HCT116 (cell line): ENCODE results near the gene PHACTR1. TPM values are rescaled to one million over a fixed set of nuclear protein-coding genes. Genes with fewer than 3 reads are reported as not detected.

Experiments used
- ATAC-seq: fragments of 200-7000 bp; cut with Tn5 transposase; 2 replicates; pipeline ENCODE4 v1.9.1; 2020; ENCODE audit warnings: mild to moderate bottlenecking, moderate library complexity
- BruUV-seq: library from RNA; stranded (reverse); fragments of 400-500 nt; replicated peaks from 2 replicates; lab custom pipeline; 2021; lab: Mats Ljungman, UMichigan
- CTCF ChIA-PET: fragments of 300-600 bp; sonication (Branson Sonifier 250); formaldehyde crosslinking; loops from one replicate; lab custom pipeline; 2021; ENCODE audit warnings: antibody characterized with exemption; lab: Charles Lee
- POLR2A ChIA-PET: fragments of 300-600, 350-600 bp; sonication (Branson Sonifier 250); formaldehyde crosslinking; loops from one replicate; lab custom pipeline; 2021; ENCODE audit warnings: antibody characterized with exemption; lab: Charles Lee
- RAD21 ChIA-PET, 2 experiments: fragments of 300-600 bp; sonication (Branson Sonifier 250); formaldehyde crosslinking; loops; one replicate each; lab custom pipeline; 2023; ENCODE audit warnings: low total read pairs in 2 of 2; ENCODE audit not compliant: uncharacterized antibody in 2 of 2, unreplicated experiment in 2 of 2, low non-redundant PET in 1 of 2; lab: Charles Lee
- DNase-seq: peaks from one replicate; pipeline ENCODE4 v3.0.0-alpha.2; 2010; ENCODE audit warnings: low read depth, low spot score
- H2AFZ ChIP-seq: fragments of 200-600 bp; shearing (Covaris generic), sonication (generic); 2 replicates; pipeline ENCODE4 v1.6.1; 2017; ENCODE audit warnings: low read depth, mixed run types, mixed read lengths, antibody characterized with exemption, low read length; ENCODE audit not compliant: poor library complexity, severe bottlenecking
- H3K27ac ChIP-seq: 2 replicates; pipeline ENCODE4 v1.5.1; 2012; ENCODE audit warnings: low read depth, low read length
- H3K27me3 ChIP-seq: fragments of 200-600 bp; sonication (generic); 2 replicates; pipeline ENCODE4 v1.6.1; 2016; ENCODE audit warnings: mixed run types, low read length, mixed read lengths; ENCODE audit not compliant: insufficient read depth
- H3K36me3 ChIP-seq, 2 experiments: fragments of 200-500 bp in 1 of 2; fragments of 200-600 bp in 1 of 2; sonication (Bioruptor generic) in 1 of 2; sonication (generic) in 1 of 2; 2 replicates each; pipeline versions ENCODE4 v1.5.1 to v1.6.1; 2014 to 2016; ENCODE audit warnings: low read length in 2 of 2, inconsistent platforms in 1 of 2, mixed read lengths in 1 of 2, mixed run types in 1 of 2; ENCODE audit not compliant: insufficient read depth in 2 of 2, control insufficient read depth in 1 of 2
- H3K4me1 ChIP-seq, 2 experiments: fragments of 200-600 bp in 1 of 2; sonication (generic) in 1 of 2; 2 replicates each; pipeline versions ENCODE4 v1.5.1 to v1.6.1; 2012 to 2017; ENCODE audit warnings: low read length in 2 of 2, inconsistent platforms in 1 of 2, mild to moderate bottlenecking in 1 of 2, mixed read lengths in 1 of 2, mixed run types in 1 of 2, moderate library complexity in 1 of 2; ENCODE audit not compliant: insufficient read depth in 2 of 2, control insufficient read depth in 1 of 2
- H3K4me2 ChIP-seq: fragments of 200-600 bp; sonication (generic); 2 replicates; pipeline ENCODE4 v1.6.1; 2017; ENCODE audit warnings: mixed run types, low read length, mixed read lengths
- H3K4me3 ChIP-seq, 2 experiments: fragments of 200-600 bp in 1 of 2; sonication (generic) in 1 of 2; replicated peaks in 1 of 2; 2 replicates each; pipeline ENCODE4 v1.5.1; 2011 to 2016; ENCODE audit warnings: low read length in 2 of 2, control low read depth in 1 of 2, low read depth in 1 of 2, mild to moderate bottlenecking in 1 of 2, mixed read lengths in 1 of 2, mixed run types in 1 of 2
- H3K79me2 ChIP-seq: fragments of 200-600 bp; sonication (generic); 2 replicates; pipeline ENCODE4 v1.6.1; 2017; ENCODE audit warnings: mild to moderate bottlenecking, mixed run types, low read length, moderate library complexity, mixed read lengths; ENCODE audit not compliant: insufficient read depth
- H3K9ac ChIP-seq: fragments of 200-600 bp; sonication (generic); 2 replicates; pipeline ENCODE4 v1.6.1; 2016; ENCODE audit warnings: low read length, mixed read lengths
- H3K9me2 ChIP-seq: fragments of 200-600 bp; sonication (generic), shearing (Covaris generic); 2 replicates; pipeline ENCODE4 v1.6.1; 2017; ENCODE audit warnings: mixed run types, mild to moderate bottlenecking, moderate library complexity; ENCODE audit not compliant: insufficient read depth
- H3K9me3 ChIP-seq, 2 experiments: fragments of 200-500 bp in 1 of 2; fragments of 200-600 bp in 1 of 2; sonication (Bioruptor generic) in 1 of 2; sonication (generic) in 1 of 2; 2 replicates each; pipeline ENCODE4 v1.6.1; 2014 to 2017; ENCODE audit warnings: low read length in 2 of 2, mixed read lengths in 2 of 2, inconsistent platforms in 1 of 2, low read depth in 1 of 2, mild to moderate bottlenecking in 1 of 2, mixed run types in 1 of 2, moderate library complexity in 1 of 2; ENCODE audit not compliant: control insufficient read depth in 1 of 2, insufficient read depth in 1 of 2
- H4K20me1 ChIP-seq: fragments of 200-600 bp; sonication (generic), shearing (Covaris generic); 2 replicates; pipeline ENCODE4 v1.6.1; 2017; ENCODE audit warnings: mixed run types, mild to moderate bottlenecking, moderate library complexity; ENCODE audit not compliant: insufficient read depth
- ATF3 ChIP-seq: IDR thresholded peaks from 2 replicates; pipeline ENCODE4 v1.6.1; 2012
- CEBPB ChIP-seq: IDR thresholded peaks from 2 replicates; pipeline ENCODE4 v1.6.1; 2012; ENCODE audit warnings: low read depth
- EGR1 ChIP-seq: IDR thresholded peaks from 2 replicates; pipeline ENCODE4 v1.6.1; 2012; ENCODE audit warnings: low read depth
- ELF1 ChIP-seq: IDR thresholded peaks from 2 replicates; pipeline ENCODE4 v1.6.1; 2012; ENCODE audit warnings: low read depth, borderline replicate concordance
- EZH2 ChIP-seq: fragments of 200-600 bp; sonication (generic); IDR thresholded peaks from 2 replicates; pipeline ENCODE4 v1.6.1; 2017; ENCODE audit warnings: antibody characterized with exemption, mixed run types
- EZH2phosphoT487 ChIP-seq: fragments of 200-600 bp; IDR thresholded peaks from 2 replicates; pipeline ENCODE4 v1.6.1; 2018; ENCODE audit warnings: antibody characterized with exemption, borderline replicate concordance
- FOSL1 ChIP-seq: IDR thresholded peaks from 2 replicates; pipeline ENCODE4 v1.6.1; 2012; ENCODE audit warnings: low read depth
- JUND ChIP-seq: IDR thresholded peaks from 2 replicates; pipeline ENCODE4 v1.6.1; 2012
- MAX ChIP-seq: IDR thresholded peaks from 2 replicates; pipeline ENCODE4 v1.6.1; 2012
- POLR2A ChIP-seq: IDR thresholded peaks from 2 replicates; pipeline ENCODE4 v1.7.0; 2011; ENCODE audit warnings: borderline replicate concordance; ENCODE audit not compliant: insufficient read depth, insufficient read length; ENCODE audit errors: extremely low read depth
- POLR2AphosphoS5 ChIP-seq: IDR thresholded peaks from 2 replicates; pipeline ENCODE4 v1.6.1; 2011; ENCODE audit warnings: mild to moderate bottlenecking, low read depth, low read length, moderate library complexity
- RAD21 ChIP-seq: IDR thresholded peaks from 2 replicates; pipeline ENCODE4 v1.6.1; 2012; ENCODE audit warnings: low read depth, mild to moderate bottlenecking
- REST ChIP-seq: IDR thresholded peaks from 2 replicates; pipeline ENCODE4 v1.6.1; 2012; ENCODE audit warnings: low read depth
- SIN3A ChIP-seq: IDR thresholded peaks from 2 replicates; pipeline ENCODE4 v1.6.1; 2012; ENCODE audit warnings: low read depth
- SP1 ChIP-seq: IDR thresholded peaks from 2 replicates; pipeline ENCODE4 v1.6.1; 2012; ENCODE audit warnings: low read depth
- TCF7L2 ChIP-seq: IDR thresholded peaks from 2 replicates; pipeline ENCODE4 v1.7.0; 2011; ENCODE audit warnings: borderline replicate concordance, inconsistent platforms; ENCODE audit not compliant: insufficient read depth, insufficient read length; ENCODE audit errors: extremely low read depth
- YY1 ChIP-seq: IDR thresholded peaks from 2 replicates; pipeline ENCODE4 v1.6.1; 2011; ENCODE audit warnings: low read length, low read depth, moderate library complexity, mild to moderate bottlenecking; ENCODE audit not compliant: insufficient replicate concordance; ENCODE audit errors: extremely low read depth
- ZBTB33 ChIP-seq: IDR thresholded peaks from 2 replicates; pipeline ENCODE4 v1.6.1; 2011; ENCODE audit warnings: mild to moderate bottlenecking, low read length, moderate library complexity; ENCODE audit not compliant: insufficient replicate concordance; ENCODE audit errors: extremely low read depth
- ZFX ChIP-seq: fragments of 450-650 bp; IDR thresholded peaks from 2 replicates; pipeline ENCODE4 v1.6.1; 2017
- ZNF274 ChIP-seq: fragments of 200-500 bp; sonication (Bioruptor generic); IDR thresholded peaks from 2 replicates; pipeline ENCODE4 v1.6.1; 2014; ENCODE audit warnings: mild to moderate bottlenecking, low read depth, low read length, inconsistent platforms
- intact Hi-C: fragments of 100-400 bp; cut with micrococcal nuclease; formaldehyde crosslinking; loops from 2 replicates; pipeline ENCODE4 v1.10.0; 2022
- total RNA-seq: library from RNA; stranded (reverse); gene quantifications from one replicate; pipeline ENCODE4 v1.2.1, GENCODE V29; 2021; ENCODE audit not compliant: unreplicated experiment

Gene PHACTR1
- total RNA-seq, 1 experiment from 2014 or later = 0.17 TPM

- Histone ChIP-seq H2AFZ (no peak overlapping the region), H3K27ac (no peak overlapping the region), H4K20me1 (no peaks in the 10 kb centered on the region), H3K27me3 (no peaks in the 10 kb centered on the region), H3K4me3 (no peak overlapping the region), H3K9ac (no peak overlapping the region), H3K36me3 (no peaks in the 10 kb centered on the region), H3K79me2 (no peaks in the 10 kb centered on the region), H3K9me3 (no peaks in the 10 kb centered on the region), H3K4me1 (no peaks in the 10 kb centered on the region), H3K4me2 (no peak overlapping the region), H3K9me2 (no peaks in the 10 kb centered on the region)
- TF ChIP-seq EZH2 (no peak), ZFX (no peak), ZNF274 (no peak), ZBTB33 (no peak), CEBPB (no peak), ATF3 (no peak), SIN3A (no peak), REST (no peak), SP1 (no peak), ELF1 (no peak), EZH2phosphoT487 (no peak), POLR2A (no peak), TCF7L2 (no peak), RAD21 (no peak), MAX (no peak), JUND (no peak), EGR1 (no peak), YY1 (no peak), FOSL1 (no peak), POLR2AphosphoS5 (no peak)
- ChIA-PET POLR2A (no interaction called here), RAD21 (no interaction called here), CTCF (no interaction called here)
- no TSS peak for BruUV-seq
- intact Hi-C loops = no loop called here
- DNase-seq (no peak), ATAC-seq (no peak)
Observed at GRCh38 chr6:13259393-13259792, 542.8 kb downstream of the PHACTR1 start.
